A549 (cell line): ENCODE results near the gene SPSB4. TPM values are rescaled to one million over a fixed set of nuclear protein-coding genes. Genes with fewer than 3 reads are reported as not detected.

Experiments
- ATAC-seq, 2 experiments: fragments of 200-7000 bp in 1 of 2; fragments of >200 bp in 1 of 2; cut with Nextera tagmentation in 1 of 2; cut with Tn5 transposase in 1 of 2; 3 replicates each; pipeline versions ENCODE4 v1.8.0 to v1.9.1; 2018 to 2020; ENCODE audit warnings: mild to moderate bottlenecking in 1 of 2, moderate library complexity in 1 of 2
- CTCF ChIA-PET: fragments of 300-600 bp; sonication (Branson Sonifier 250); formaldehyde crosslinking; extraction: SDS; loops from one replicate; lab custom pipeline; 2021; ENCODE audit warnings: antibody characterized with exemption, inconsistent platforms; lab: Yijun Ruan, JAX
- POLR2A ChIA-PET: fragments of 350-600 bp; formaldehyde crosslinking; extraction: SDS; loops from one replicate; lab custom pipeline; 2021; ENCODE audit warnings: antibody characterized with exemption, inconsistent platforms; lab: Yijun Ruan, JAX
- DNase-seq, 2 experiments: peaks; one replicate each; pipeline versions ENCODE4 v3.0.0 to v3.0.0-alpha.2; 2011 to 2016; ENCODE audit warnings: low read depth in 1 of 2, low spot score in 1 of 2
- FAIRE-seq: peaks from 2 replicates; lab custom pipeline; 2011; peaks lifted over from hg19 to GRCh38; lab: Jason Lieb, UNC
- H3K27ac ChIP-seq, 2 experiments: fragments of >200 bp; sonication (Bioruptor Twin); formaldehyde crosslinking; 3 replicates each; pipeline ENCODE4 v1.5.1; 2016 to 2017
- H3K4me1 ChIP-seq: fragments of >200 bp; sonication (Bioruptor Twin); formaldehyde crosslinking; 3 replicates; pipeline ENCODE4 v1.6.1; 2016
- H3K4me2 ChIP-seq: fragments of >200 bp; sonication (Bioruptor Twin); formaldehyde crosslinking; 3 replicates; pipeline ENCODE4 v1.6.1; 2016
- H3K4me3 ChIP-seq: fragments of >200 bp; sonication (Bioruptor Twin); formaldehyde crosslinking; 3 replicates; pipeline ENCODE4 v1.5.1; 2016
- H3K9me3 ChIP-seq: fragments of >200 bp; sonication (Bioruptor Twin); formaldehyde crosslinking; 3 replicates; pipeline ENCODE4 v1.6.1; 2016
- ATOH8 ChIP-seq: fragments of 250-450 bp; sonication (Bioruptor Pico); IDR thresholded peaks from 2 replicates; pipeline ENCODE4 v1.5.0; 2020; ENCODE audit warnings: low read depth, mild to moderate bottlenecking, moderate library complexity
- CTCF ChIP-seq: fragments of >200 bp; sonication (Bioruptor Twin); formaldehyde crosslinking; IDR thresholded peaks from 3 replicates; pipeline ENCODE4 v1.5.1; 2016
- ELK1 ChIP-seq: fragments of 150-350 bp; IDR thresholded peaks from 2 replicates; pipeline ENCODE4 v1.6.1; 2014; ENCODE audit warnings: low read depth, mild to moderate bottlenecking, low read length
- FOXS1 ChIP-seq: fragments of 250-450 bp; sonication (Bioruptor Pico); IDR thresholded peaks from 2 replicates; pipeline ENCODE4 v1.5.0; 2020; ENCODE audit warnings: mild to moderate bottlenecking, moderate library complexity
- HDAC2 ChIP-seq: fragments of 200-600 bp; sonication (generic); IDR thresholded peaks from 2 replicates; pipeline ENCODE4 v1.6.1; 2016
- HEYL ChIP-seq: fragments of 250-450 bp; sonication (Bioruptor Pico); IDR thresholded peaks from 2 replicates; pipeline ENCODE4 v1.8.0; 2021; ENCODE audit warnings: mild to moderate bottlenecking, moderate library complexity
- HOXA7 ChIP-seq: fragments of 250-450 bp; sonication (Bioruptor Pico); IDR thresholded peaks from 2 replicates; pipeline ENCODE4 v1.5.0; 2020; ENCODE audit warnings: mild to moderate bottlenecking, moderate library complexity
- JUN ChIP-seq, 2 experiments: fragments of >200 bp; sonication (Bioruptor Twin); formaldehyde crosslinking; IDR thresholded peaks; 2 replicates in 1 of 2; 3 replicates in 1 of 2; pipeline ENCODE4 v1.6.1; 2016 to 2017
- KDM5A ChIP-seq: fragments of 200-600 bp; sonication (generic); IDR thresholded peaks from 2 replicates; pipeline ENCODE4 v1.6.1; 2016; ENCODE audit warnings: antibody characterized with exemption, mild to moderate bottlenecking
- MYC ChIP-seq: IDR thresholded peaks from 2 replicates; pipeline ENCODE4 v1.6.1; 2012; ENCODE audit warnings: mild to moderate bottlenecking, inconsistent platforms, low read length, improper control_type of control experiment, borderline replicate concordance
- NFE2L2 ChIP-seq: fragments of 150-350 bp; conservative IDR thresholded peaks from 2 replicates; pipeline ENCODE4 v1.6.1; 2014; ENCODE audit warnings: low read length
- POLR2AphosphoS2 ChIP-seq: conservative IDR thresholded peaks from 2 replicates; pipeline ENCODE4 v1.6.1; 2012; ENCODE audit warnings: low read length, improper control_type of control experiment, inconsistent platforms
- REST ChIP-seq: fragments of 200-600 bp; sonication (generic); IDR thresholded peaks from 2 replicates; pipeline ENCODE4 v1.6.1; 2016; ENCODE audit warnings: antibody characterized with exemption, mild to moderate bottlenecking, moderate library complexity
- SMC3 ChIP-seq: fragments of >200 bp; sonication (Bioruptor Twin); formaldehyde crosslinking; IDR thresholded peaks from 3 replicates; pipeline ENCODE4 v1.6.1; 2018; ENCODE audit warnings: inconsistent platforms
- SREBF2 ChIP-seq: fragments of 450-650 bp; IDR thresholded peaks from 2 replicates; pipeline ENCODE4 v1.6.1; 2014; ENCODE audit warnings: mild to moderate bottlenecking, moderate library complexity
- TFCP2L1 ChIP-seq: fragments of 250-450 bp; sonication (Bioruptor Pico); IDR thresholded peaks from 2 replicates; pipeline ENCODE4 v1.5.0; 2021; ENCODE audit warnings: mild to moderate bottlenecking
- USF2 ChIP-seq: fragments of 450-650 bp; IDR thresholded peaks from 2 replicates; pipeline ENCODE4 v1.6.1; 2014; ENCODE audit warnings: antibody characterized with exemption
- WGBS: methylation state at CpG from one replicate; pipeline ENCODE4 v1.1.6; 2017; ENCODE audit errors: missing lambda C conversion rate; 5-methylcytosine and 5-hydroxymethylcytosine counted together
- polyA plus RNA-seq, 4 experiments: library from polyadenylated mRNA; depleted of rRNA in 3 of 4; stranded (reverse); fragments of >200 nt; fragmentation: RNase III in 1 of 4; extraction: RNeasy Plus Mini Kit Qiagen cat#74134 plus additional on column Dnase treatment in 1 of 4; gene quantifications; 2 replicates in 3 of 4; 3 replicates in 1 of 4; pipeline ENCODE4 v1.2.3, GENCODE V29; 2011 to 2017

SPSB4 gene
- polyA plus RNA-seq, 2 of the 4 experiments (the other 2 are of a cell fraction): 0.03 to 0.04 TPM

GRCh38 chr3:141051443-141052200, 475 bp downstream of the SPSB4 start:
- ChIA-PET POLR2A (no interaction called here), CTCF (interaction anchor here (0.7 to 1.5 kb wide), 5 partner anchors 9 to 140 kb away, joined by 3 to 4 read pairs (median 3); no protein-coding TSS in a partner anchor)
- FAIRE-seq (no peak), ATAC-seq (peak; percentile 33 to 52; a peak in 5 of 6 replicates), DNase-seq (peak in 1 of 2 experiments; percentile 37)
- Histone ChIP-seq H3K4me2 (peak overlapping the region; percentile 97), H3K4me1 (peaks cover 11% of the 10 kb centered on the region; the same call in 1 of the 3 replicates), H3K27ac (no peak overlapping the region), H3K4me3 (peak overlapping the region; percentile 45), H3K9me3 (no peaks in the 10 kb centered on the region)
- TF ChIP-seq CTCF (no peak), JUN (IDR thresholded peaks at IDR 0.05) (no peak), HDAC2 (peak; percentile 59; the same call in 1 of the 2 replicates)
- WGBS: 0% methylated on average over 7 of the region's 77 CpGs

GRCh38 chr3:141052201-141053069, 1.3 kb downstream of the SPSB4 start:
- no peak for DNase-seq
- CTCF ChIA-PET: no interaction called here
- TF ChIP-seq MYC (no peak), ATOH8 (CRISPR knock-in tag) (no peak), USF2 (no peak), SMC3 (no peak), SREBF2 (no peak)
- Histone ChIP-seq H3K4me1 (peaks cover 11% of the 10 kb centered on the region; the same call in 1 of the 3 replicates), H3K9me3 (no peaks in the 10 kb centered on the region), H3K4me3 (peak overlapping the region; percentile 45; the same call in 1 of the 3 replicates), H3K4me2 (peak overlapping the region; percentile 97), H3K27ac (no peak overlapping the region)
- WGBS: 13% methylated on average over 11 of the region's 48 CpGs
- FAIRE-seq: no peak
- POLR2A ChIA-PET: no interaction called here
- no peak for ATAC-seq

- WGBS: 14% methylated on average over 5 of the region's 5 CpGs
- ChIA-PET POLR2A (no interaction called here), CTCF (no interaction called here)
- FAIRE-seq (no peak), ATAC-seq (no peak), DNase-seq (no peak)
- Histone ChIP-seq H3K4me1 (peaks cover 11% of the 10 kb centered on the region; the same call in 1 of the 3 replicates), H3K4me3 (no peak overlapping the region), H3K9me3 (no peaks in the 10 kb centered on the region), H3K4me2 (no peak overlapping the region), H3K27ac (no peak overlapping the region)
- TF ChIP-seq HOXA7 (no peak), FOXS1 (CRISPR knock-in tag) (no peak), USF2 (no peak), KDM5A (no peak), TFCP2L1 (CRISPR knock-in tag) (no peak), HEYL (CRISPR knock-in tag) (no peak), NFE2L2 (no peak), ATOH8 (CRISPR knock-in tag) (no peak), REST (no peak), POLR2AphosphoS2 (no peak), ELK1 (no peak)
These were observed 4.0 kb downstream of the SPSB4 start for GRCh38 chr3:141055136-141055535.
